ENCODE data around the gene CPNE2. TPM values are rescaled to one million over a fixed set of nuclear protein-coding genes. Genes with fewer than 3 reads are reported as not detected.

The CPNE2 gene
- polyA plus RNA-seq, 1 donor (not counting 4 experiments of a cell fraction or from before 2014, with no cell fraction given) = 26.5 TPM

- Histone ChIP-seq H3K27me3 (ENCODE audit: control insufficient read depth, extremely low read depth, insufficient read depth, low read length) (no peaks in the 10 kb centered on the region), H4K20me1 (ENCODE audit: control insufficient read depth, extremely low read depth, insufficient read depth, low read length) (no peaks in the 10 kb centered on the region), H3K79me2 (ENCODE audit: control insufficient read depth, insufficient read depth, low read length) (peaks cover 92% of the 10 kb centered on the region), H3K9me1 (ENCODE audit: control insufficient read depth, extremely low read depth, insufficient read depth, low read length) (no peaks in the 10 kb centered on the region), H3K9ac (ENCODE audit: control insufficient read depth, extremely low read depth, insufficient read depth, low read length) (peak within 1 kb of the TSS; percentile 97), H3K4me1 (ENCODE audit: control insufficient read depth, extremely low read depth, insufficient read depth, low read length) (peaks cover 27% of the 10 kb centered on the region), H3K9me3 (ENCODE audit: control insufficient read depth, low read depth, low read length) (no peaks in the 10 kb centered on the region), H2AFZ (ENCODE audit: control insufficient read depth, low read length) (peak within 1 kb of the TSS; percentile 89), H3K4me2 (ENCODE audit: control insufficient read depth, extremely low read depth, insufficient read depth, low read depth, low read length) (peak within 1 kb of the TSS; percentile 98), H3K4me3 (ENCODE audit: control insufficient read depth in 2 of 3, extremely low read depth in 1 of 3, insufficient read depth in 2 of 3, low read depth in 1 of 3, low read length in 3 of 3) (peak within 1 kb of the TSS; percentile 84 to 98 (median 96)), H3K27ac (ENCODE audit: control insufficient read depth, insufficient read depth, low read length) (peak within 1 kb of the TSS; percentile 90), H3K36me3 (ENCODE audit: control insufficient read depth in 2 of 2, extremely low read depth in 1 of 2, insufficient read depth in 2 of 2, low read length in 2 of 2) (peaks cover 3% of the 10 kb centered on the region in 2 experiments)
- DNase-seq (ENCODE audit: low read depth, low spot score) (peak; percentile 98), FAIRE-seq (peak; percentile 67)
- dilution Hi-C loops (cut with MboI; ENCODE audit: extremely low pct_ligation_motif_present, low sequenced_read_pairs) = no loop called here
- no peak for TF ChIP-seq CTCF (optimal IDR thresholded peaks at IDR 0.05 in 1 of 3, IDR thresholded peaks at IDR 0.05 in 1 of 3, conservative IDR thresholded peaks at IDR 0.05 in 1 of 3; ENCODE audit: extremely low read depth in 1 of 3, insufficient read depth in 2 of 3, low read length in 3 of 3)
- no peak for TF ChIP-seq EZH2 (IDR thresholded peaks at IDR 0.05; ENCODE audit: low read length)
Measured at GRCh38 chr16:57185945-57186871, 93.8 kb downstream of the CPNE2 start, which contains the start of the genes PSME3IP1 and RSPRY1. Gene PSME3IP1 (minus strand): TSS chr16:57186039. CDS start chr16:57173854, 12,185 bp downstream. Gene RSPRY1 (plus strand): TSS chr16:57186329. CDS start chr16:57204659, 18,330 bp downstream.

DNA sequence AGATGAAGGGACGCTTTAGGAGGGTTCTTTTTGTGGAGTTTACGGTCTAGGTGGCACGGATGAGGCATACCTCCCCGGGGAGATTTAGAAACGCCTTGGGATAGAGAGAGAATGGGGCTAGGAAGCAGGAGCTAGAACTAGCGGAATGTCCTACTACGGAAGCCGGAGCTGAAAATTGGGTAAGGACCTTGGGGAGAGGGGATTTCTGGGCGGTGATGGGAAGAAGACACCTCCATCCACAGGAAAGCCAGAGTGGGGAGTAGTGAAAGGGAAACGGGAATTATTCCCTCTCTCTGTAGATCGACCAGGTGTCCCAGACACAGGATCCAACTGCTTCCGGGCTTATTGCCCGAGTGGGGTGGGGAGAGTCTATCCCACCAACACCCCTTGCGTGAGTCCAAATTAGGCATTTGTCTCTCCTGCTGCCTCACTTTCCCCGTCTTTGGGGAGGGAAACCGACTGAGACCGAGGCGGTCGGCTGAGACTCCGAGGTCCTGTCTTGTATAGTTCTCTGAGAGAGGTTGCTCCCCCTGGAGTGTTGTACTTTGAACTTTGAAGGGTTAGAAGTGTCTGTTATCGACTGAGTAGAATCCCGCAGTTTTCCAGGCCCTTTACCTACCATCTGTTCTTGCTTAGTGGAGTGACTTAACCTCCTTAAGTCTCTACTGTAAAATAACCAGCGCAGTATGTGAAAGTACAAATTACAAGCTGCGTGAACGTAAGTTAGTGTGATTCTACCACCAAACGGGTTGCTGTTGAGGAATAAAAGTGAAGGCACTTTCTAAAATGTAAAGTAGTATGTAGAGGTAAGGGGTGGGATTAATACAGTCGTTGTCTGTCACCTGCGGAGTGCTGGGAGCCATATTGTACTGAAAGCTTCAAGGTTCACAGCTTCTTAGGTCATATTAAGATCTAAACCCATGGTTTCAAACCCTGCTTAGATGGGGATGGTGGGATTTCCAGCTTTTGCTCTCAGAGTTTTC lies 94.8 kb downstream of the CPNE2 start:
- peak overlapping the region; percentile 72 for H2AFZ ChIP-seq (ENCODE audit: control insufficient read depth, low read length)
- no peak for FAIRE-seq

More for the DNA sequence above, 94.8 kb downstream of the CPNE2 start:
- dilution Hi-C loops (cut with MboI; ENCODE audit: extremely low pct_ligation_motif_present, low sequenced_read_pairs) = no loop called here
- peak overlapping the region; percentile 84 to 98 (median 95) for H3K4me3 ChIP-seq (ENCODE audit: control insufficient read depth in 2 of 3, extremely low read depth in 1 of 3, insufficient read depth in 2 of 3, low read depth in 1 of 3, low read length in 3 of 3)
- peak overlapping the region; percentile 88 for H3K27ac ChIP-seq (ENCODE audit: control insufficient read depth, insufficient read depth, low read length)
- H3K9ac ChIP-seq (ENCODE audit: control insufficient read depth, extremely low read depth, insufficient read depth, low read length) = peak overlapping the region; percentile 97
- H3K9me1 ChIP-seq (ENCODE audit: control insufficient read depth, extremely low read depth, insufficient read depth, low read length) = no peaks in the 10 kb centered on the region
- peaks cover 0 to 3% of the 10 kb centered on the region in 2 experiments for H3K36me3 ChIP-seq (ENCODE audit: control insufficient read depth in 2 of 2, extremely low read depth in 1 of 2, insufficient read depth in 2 of 2, low read length in 2 of 2)
- H3K27me3 ChIP-seq (ENCODE audit: control insufficient read depth, extremely low read depth, insufficient read depth, low read length) = no peaks in the 10 kb centered on the region
- no peaks in the 10 kb centered on the region for H3K9me3 ChIP-seq (ENCODE audit: control insufficient read depth, low read depth, low read length)
- TF ChIP-seq CTCF (optimal IDR thresholded peaks at IDR 0.05 in 1 of 3, IDR thresholded peaks at IDR 0.05 in 1 of 3, conservative IDR thresholded peaks at IDR 0.05 in 1 of 3; ENCODE audit: extremely low read depth in 1 of 3, insufficient read depth in 2 of 3, low read length in 3 of 3) (no peak), EZH2 (IDR thresholded peaks at IDR 0.05; ENCODE audit: low read length) (no peak)
- no peaks in the 10 kb centered on the region for H4K20me1 ChIP-seq (ENCODE audit: control insufficient read depth, extremely low read depth, insufficient read depth, low read length)
- H3K4me2 ChIP-seq (ENCODE audit: control insufficient read depth, extremely low read depth, insufficient read depth, low read depth, low read length) = peak overlapping the region; percentile 98
- peaks cover 92% of the 10 kb centered on the region for H3K79me2 ChIP-seq (ENCODE audit: control insufficient read depth, insufficient read depth, low read length)
- H3K4me1 ChIP-seq (ENCODE audit: control insufficient read depth, extremely low read depth, insufficient read depth, low read length) = peaks cover 37% of the 10 kb centered on the region
- DNase-seq (ENCODE audit: low read depth, low spot score) = no peak

All from keratinocyte (primary cell).